ENCODE results near the gene PLK3.
"Not testable (repeated sequence)": the region's sequence is repeated elsewhere in the genome, so short reads cannot be mapped to it uniquely, and the experiment has no call there.

The PLK3 gene

DNA sequence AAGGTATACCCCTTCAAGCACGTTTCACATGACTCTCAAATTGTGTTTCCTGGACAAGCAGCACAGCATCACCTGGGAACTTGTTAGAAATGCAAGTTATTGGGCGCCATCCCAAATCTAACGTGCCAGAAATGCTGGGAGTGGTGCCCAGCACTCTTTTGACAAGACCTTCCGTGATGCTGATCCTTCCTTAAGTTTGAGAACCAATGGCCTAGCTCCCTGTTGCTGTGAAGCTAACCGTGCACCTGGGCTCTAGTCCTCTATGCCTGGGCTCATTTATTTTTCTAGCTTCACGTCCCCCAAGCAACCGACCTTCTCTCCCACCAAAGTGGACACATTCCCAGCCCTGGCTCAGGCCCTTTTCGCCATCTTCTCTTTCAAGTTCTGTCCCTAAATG, 16.5 kb upstream of the PLK3 start:
- TF ChIP-seq GATA1 (IDR thresholded peaks at IDR 0.05; ENCODE audit: low read depth, low read length) = no peak

GRCh38 chr1:44784094-44785028, 15.8 kb upstream of the PLK3 start:
- no peak for DNase-seq
- TF ChIP-seq GATA1 (IDR thresholded peaks at IDR 0.05; ENCODE audit: low read depth, low read length) = no peak
- TF ChIP-seq POLR2A (IDR thresholded peaks at IDR 0.05; ENCODE audit: low read length) = no peak

More for the DNA sequence above, 16.5 kb upstream of the PLK3 start:
- DNase-seq = no peak

DNA sequence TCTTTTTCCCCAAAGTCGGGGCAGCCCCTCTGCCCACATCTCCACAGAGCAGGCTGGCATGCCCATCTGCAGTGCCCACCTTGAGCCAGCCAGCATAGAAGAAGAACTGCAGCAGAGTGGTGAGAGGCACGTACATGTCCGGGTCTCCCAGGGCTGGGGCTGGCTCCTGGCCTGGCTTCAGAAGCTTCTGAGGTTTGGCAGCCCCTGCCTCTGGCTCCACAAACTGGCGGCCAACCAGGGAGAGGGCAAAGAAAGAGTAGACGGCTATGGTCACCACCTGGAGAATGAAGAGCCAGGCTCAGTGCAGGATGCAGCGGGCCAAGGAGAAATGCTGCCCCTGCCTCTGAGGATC, 15.2 kb upstream of the PLK3 start:
- TF ChIP-seq POLR2A (IDR thresholded peaks at IDR 0.05; ENCODE audit: low read length) (no peak), GATA1 (IDR thresholded peaks at IDR 0.05; ENCODE audit: low read depth, low read length) (no peak)
- DNase-seq = no peak

- no peak for DNase-seq
- TF ChIP-seq POLR2A (IDR thresholded peaks at IDR 0.05; ENCODE audit: low read length) (no peak), GATA1 (IDR thresholded peaks at IDR 0.05; ENCODE audit: low read depth, low read length) (no peak)
Measured at GRCh38 chr1:44785501-44786137, 14.6 kb upstream of the PLK3 start.

GRCh38 chr1:44786138-44786840, 13.9 kb upstream of the PLK3 start:
- peak; percentile 79 to 87 for DNase-seq
- no peak for TF ChIP-seq GATA1 (IDR thresholded peaks at IDR 0.05; ENCODE audit: low read depth, low read length)
- TF ChIP-seq POLR2A (IDR thresholded peaks at IDR 0.05; ENCODE audit: low read length) = no peak

- no peak for DNase-seq
- TF ChIP-seq POLR2A (IDR thresholded peaks at IDR 0.05; ENCODE audit: low read length) (no peak), GATA1 (IDR thresholded peaks at IDR 0.05; ENCODE audit: low read depth, low read length) (no peak)
Measured at GRCh38 chr1:44786841-44787426, 13.2 kb upstream of the PLK3 start.

- no peak for DNase-seq
- no peak for TF ChIP-seq POLR2A (IDR thresholded peaks at IDR 0.05; ENCODE audit: low read length)
- TF ChIP-seq GATA1 (IDR thresholded peaks at IDR 0.05; ENCODE audit: low read depth, low read length) = no peak
Measured at GRCh38 chr1:44787506-44787905, 12.7 kb upstream of the PLK3 start.

DNA sequence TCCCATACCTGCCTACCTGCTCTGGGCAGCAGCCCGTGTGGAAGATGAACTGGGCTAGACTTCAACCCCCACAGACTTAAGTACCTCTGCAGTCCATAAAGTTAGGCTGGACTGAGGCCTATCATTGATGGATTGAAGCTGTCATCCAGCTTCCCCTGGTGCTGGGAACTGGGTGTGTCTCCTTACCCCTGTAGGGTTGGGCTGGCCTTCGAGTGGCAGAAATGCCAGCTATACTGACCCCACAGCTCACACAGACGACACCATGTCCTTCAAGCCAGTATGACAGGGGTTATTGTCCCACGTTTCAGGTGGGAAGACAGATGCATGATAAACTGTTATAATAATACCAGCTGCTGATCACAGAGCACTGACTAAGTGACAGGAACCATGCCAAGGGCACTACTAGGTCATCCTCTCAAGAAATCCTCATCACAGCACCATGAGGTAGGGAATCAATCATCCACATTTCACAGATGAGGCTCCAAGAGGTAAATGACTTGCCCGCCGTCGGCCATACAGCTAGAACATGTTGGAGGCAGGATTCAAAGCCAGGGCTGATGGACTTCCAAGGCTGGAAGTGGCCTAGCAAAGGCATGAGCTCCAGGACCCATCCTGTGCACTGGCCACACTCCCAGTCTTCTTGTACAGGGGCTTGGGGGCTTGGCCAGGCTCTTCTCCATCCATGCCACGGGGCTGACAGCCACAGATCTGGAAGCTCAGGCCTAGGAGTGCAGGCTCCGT, 11.9 kb upstream of the PLK3 start, which contains the start of gene BEST4:
Gene BEST4 (minus strand): TSS at position 51 of the 741 bp plus-strand sequence. CDS start 465 bp downstream, outside the sequence.
- TF ChIP-seq GATA1 (IDR thresholded peaks at IDR 0.05; ENCODE audit: low read depth, low read length) (no peak), POLR2A (IDR thresholded peaks at IDR 0.05; ENCODE audit: low read length) (no peak)
- DNase-seq = no peak

DNA sequence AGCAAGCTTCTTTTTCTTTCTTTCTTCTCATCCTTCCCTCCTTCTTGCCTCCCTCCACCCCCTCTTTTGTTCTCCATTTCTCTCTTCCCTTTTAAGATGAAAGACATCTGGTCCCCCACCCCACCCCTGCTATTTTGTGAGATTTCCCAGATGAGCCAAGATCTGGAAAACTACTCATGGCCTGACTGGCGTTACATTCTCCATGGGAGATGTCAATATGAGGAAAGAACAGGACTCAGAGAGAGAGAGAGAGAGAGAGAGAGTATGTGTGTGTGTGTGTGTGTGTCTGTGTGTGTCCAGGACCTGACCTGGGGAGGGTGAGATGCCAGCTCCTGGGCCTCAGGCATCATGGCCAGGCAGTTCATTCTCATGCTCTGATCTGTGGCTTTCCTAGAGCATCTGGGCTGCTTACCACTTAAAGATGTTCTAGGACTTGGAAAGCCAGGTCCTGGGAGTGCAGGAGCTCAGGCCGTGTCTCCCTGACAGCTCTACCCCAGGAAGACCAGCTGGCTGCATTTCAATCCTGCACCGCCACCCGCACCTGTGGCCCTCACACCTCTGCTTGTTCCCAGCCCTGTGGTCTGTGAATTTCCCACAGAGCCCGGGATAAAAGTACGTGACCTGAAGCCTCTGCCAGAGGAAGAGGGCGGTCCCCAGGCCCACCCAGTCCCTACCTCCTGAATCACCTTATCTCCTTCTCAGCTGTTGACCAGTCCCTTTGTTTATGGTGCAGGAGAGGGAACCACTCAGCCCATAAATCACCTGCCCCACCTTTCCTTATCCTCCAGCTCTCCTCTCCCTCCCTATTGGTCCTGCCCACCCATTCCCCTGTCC, 9.0 kb upstream of the PLK3 start:
- DNase-seq = no peak
- TF ChIP-seq POLR2A (IDR thresholded peaks at IDR 0.05; ENCODE audit: low read length) = no peak
- TF ChIP-seq GATA1 (IDR thresholded peaks at IDR 0.05; ENCODE audit: low read depth, low read length) = no peak

DNA sequence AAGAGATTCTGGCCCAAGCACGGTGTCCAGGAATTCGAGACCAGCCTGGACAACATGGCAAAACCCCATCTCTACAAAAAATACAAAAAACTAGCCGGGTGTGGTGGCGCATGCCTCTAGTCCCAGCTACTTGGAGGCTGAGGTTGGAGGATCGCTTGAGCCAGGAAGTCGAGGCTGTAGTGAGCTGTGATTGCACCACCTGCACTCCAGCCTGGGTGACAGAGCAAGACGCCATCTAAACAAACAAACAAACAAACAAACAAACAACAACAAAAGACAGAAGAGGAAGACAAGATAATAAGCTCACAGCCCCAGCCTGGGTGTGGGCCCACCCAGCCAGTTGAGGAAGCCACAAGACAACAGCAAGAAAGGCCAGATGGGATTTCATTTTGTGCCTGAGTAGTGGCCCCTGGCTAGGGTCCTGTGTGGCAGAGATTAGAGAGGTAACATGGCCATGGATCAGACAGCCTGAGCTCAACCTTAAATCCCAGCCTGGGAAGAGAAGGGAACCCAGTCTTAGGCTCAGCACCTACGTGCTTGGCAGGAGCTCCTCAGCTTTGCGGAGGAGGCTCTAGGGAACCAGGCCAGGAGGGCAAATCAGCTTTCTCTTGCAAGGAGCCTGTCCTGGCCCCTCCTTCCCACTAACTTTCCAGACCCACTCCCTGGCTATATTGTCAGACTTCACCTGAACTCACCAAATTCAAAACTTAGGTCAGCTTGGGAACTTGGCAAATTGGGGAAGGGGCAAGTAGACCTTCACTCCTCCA, 7.3 kb upstream of the PLK3 start:
- no peak for TF ChIP-seq GATA1 (IDR thresholded peaks at IDR 0.05; ENCODE audit: low read depth, low read length)
- TF ChIP-seq POLR2A (IDR thresholded peaks at IDR 0.05; ENCODE audit: low read length) = no peak
- no peak for DNase-seq

DNA sequence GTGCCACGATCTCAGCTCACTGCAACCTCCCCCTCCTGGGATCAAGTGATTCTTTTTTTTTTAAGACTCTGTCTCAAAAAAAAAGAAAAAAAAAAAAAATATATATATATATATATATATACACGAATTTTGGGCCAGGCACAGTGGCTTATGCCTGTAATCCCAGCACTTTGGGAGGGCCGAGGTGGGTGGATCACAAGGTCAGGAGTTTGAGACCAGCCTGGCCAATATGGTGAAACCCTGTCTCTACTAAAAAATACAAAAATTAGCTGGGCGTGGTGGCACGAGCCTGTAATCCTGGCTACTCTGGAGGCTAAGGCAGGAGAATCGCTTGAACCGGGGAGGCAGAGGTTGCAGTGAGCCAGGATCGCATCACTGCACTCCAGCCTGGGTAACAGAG, 2.3 kb upstream of the PLK3 start:
- DNase-seq = not testable (repeated sequence)

All from erythroblast (primary cell).